Activated T-helper 2 cell treated with anti-CD3 and anti-CD28 coated beads, Interferon-gamma antibody, Interleukin-2, Interleukin-4, amounts not matched to agents 10 μg/mL and 5 μg/mL and 100 μg/mL, durations not matched to agents 14 hours and 24 hours and 36 hours (primary cell): ENCODE results near the gene MED15. TPM values are rescaled to one million over a fixed set of nuclear protein-coding genes. Genes with fewer than 3 reads are reported as not detected.
"Not testable (repeated sequence)": the region's sequence is repeated elsewhere in the genome, so short reads cannot be mapped to it uniquely, and the experiment has no call there.

ENCODE experiments used
- DNase-seq: peaks from one replicate; pipeline ENCODE4 v3.0.0; 2021; ENCODE audit warnings: low spot score
- H3K27ac Mint-ChIP-seq: one replicate; pipeline ENCODE4 v1.8.0; 2021; ENCODE audit warnings: mixed read lengths
- H3K27me3 Mint-ChIP-seq: one replicate; pipeline ENCODE4 v1.8.0; 2021; ENCODE audit warnings: low read depth, mixed read lengths
- H3K36me3 Mint-ChIP-seq: one replicate; pipeline ENCODE4 v1.8.0; 2021; ENCODE audit warnings: low read depth, mixed read lengths
- H3K4me1 Mint-ChIP-seq: one replicate; pipeline ENCODE4 v1.8.0; 2021; ENCODE audit warnings: low read depth, mixed read lengths
- H3K4me3 Mint-ChIP-seq: one replicate; pipeline ENCODE4 v1.8.0; 2021; ENCODE audit warnings: low read depth, mild to moderate bottlenecking, moderate library complexity, mixed read lengths
- H3K9me3 Mint-ChIP-seq: one replicate; pipeline ENCODE4 v1.8.0; 2021; ENCODE audit warnings: mixed read lengths
- intact Hi-C: fragments of 100-400 bp; cut with micrococcal nuclease; formaldehyde crosslinking; loops from one replicate; pipeline ENCODE4 v1.15.1; 2023
- total RNA-seq: library from RNA; stranded (reverse); gene quantifications from 2 replicates; pipeline ENCODE4 v1.2.3, GENCODE V29; 2022

MED15 gene
- total RNA-seq, 1 donor from 2014 or later = 123 TPM

- H3K27ac Mint-ChIP-seq = no peak overlapping the region
Measured at GRCh38 chr22:20585639-20586402, 78.4 kb downstream of the MED15 start.

DNA sequence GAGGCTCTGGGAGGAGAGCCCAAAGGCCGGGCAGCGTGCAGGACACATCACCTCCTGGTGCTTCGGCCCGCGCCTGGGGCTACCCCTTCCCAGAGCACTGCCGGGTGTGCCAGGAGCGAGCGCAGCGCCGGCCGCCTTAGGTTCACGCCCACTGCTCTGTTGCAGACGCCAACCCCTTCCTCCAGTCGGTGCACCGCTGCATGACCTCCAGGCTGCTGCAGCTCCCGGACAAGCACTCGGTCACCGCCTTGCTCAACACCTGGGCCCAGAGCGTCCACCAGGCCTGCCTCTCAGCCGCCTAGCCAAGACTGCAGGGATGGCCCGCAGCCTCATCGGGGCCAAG lies 79.0 kb downstream of the MED15 start:
- peaks cover 32% of the 10 kb centered on the region for H3K36me3 Mint-ChIP-seq

More at GRCh38 chr22:20585639-20586402, 78.4 kb downstream of the MED15 start:
- Mint-ChIP-seq H3K36me3 (peaks cover 33% of the 10 kb centered on the region), H3K9me3 (no peaks in the 10 kb centered on the region), H3K4me3 (no peak overlapping the region), H3K4me1 (no peaks in the 10 kb centered on the region), H3K27me3 (no peaks in the 10 kb centered on the region)
- intact Hi-C loops = no loop called here
- DNase-seq = no peak

DNA sequence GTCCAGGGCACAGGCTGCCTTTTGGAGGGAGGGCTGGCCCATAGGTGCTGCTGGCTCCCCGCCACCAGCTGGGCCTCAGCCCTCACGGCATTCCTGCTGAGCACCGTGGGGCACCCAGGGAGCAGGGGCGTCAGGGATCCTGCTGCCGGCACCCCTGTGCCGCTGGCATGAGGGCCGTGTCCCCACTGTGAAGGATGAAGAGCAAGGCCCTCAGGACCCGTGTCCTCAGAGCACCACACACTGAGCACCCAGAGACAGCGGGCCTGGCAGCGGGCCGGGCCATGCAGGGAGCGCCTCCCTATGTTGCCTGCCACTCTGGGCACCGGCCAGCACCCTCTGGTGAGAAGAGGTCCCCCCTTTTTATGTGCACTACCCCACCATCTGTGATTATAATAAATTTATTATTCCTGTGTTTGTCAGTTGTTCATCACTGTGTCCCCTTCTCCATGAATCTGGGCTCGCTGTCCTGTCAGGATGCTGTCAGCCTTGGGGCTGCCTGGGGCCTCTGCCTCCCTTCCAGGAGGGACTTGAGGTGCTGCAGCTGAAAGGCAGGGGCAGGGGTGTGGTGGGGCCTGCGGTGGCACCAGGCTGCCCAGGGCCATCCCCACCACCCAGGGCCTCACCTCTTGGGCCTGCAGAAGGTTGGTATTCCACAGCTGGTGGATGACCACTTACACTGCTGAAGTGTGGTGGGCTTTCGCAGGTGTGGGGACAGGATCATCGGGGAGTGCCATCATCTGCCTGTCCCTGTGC lies 80.0 kb downstream of the MED15 start:
- no peak overlapping the region for H3K4me3 Mint-ChIP-seq
- peaks cover 32% of the 10 kb centered on the region for H3K36me3 Mint-ChIP-seq
- H3K27me3 Mint-ChIP-seq = no peaks in the 10 kb centered on the region
- H3K4me1 Mint-ChIP-seq = no peaks in the 10 kb centered on the region
- no peak overlapping the region for H3K27ac Mint-ChIP-seq
- intact Hi-C loops = no loop called here
- DNase-seq = no peak
- no peaks in the 10 kb centered on the region for H3K9me3 Mint-ChIP-seq

More for the DNA sequence above, 79.0 kb downstream of the MED15 start:
- Mint-ChIP-seq H3K27ac (no peak overlapping the region), H3K4me3 (no peak overlapping the region), H3K4me1 (no peaks in the 10 kb centered on the region), H3K9me3 (no peaks in the 10 kb centered on the region), H3K27me3 (no peaks in the 10 kb centered on the region)
- no peak for DNase-seq
- intact Hi-C loops = no loop called here

DNA sequence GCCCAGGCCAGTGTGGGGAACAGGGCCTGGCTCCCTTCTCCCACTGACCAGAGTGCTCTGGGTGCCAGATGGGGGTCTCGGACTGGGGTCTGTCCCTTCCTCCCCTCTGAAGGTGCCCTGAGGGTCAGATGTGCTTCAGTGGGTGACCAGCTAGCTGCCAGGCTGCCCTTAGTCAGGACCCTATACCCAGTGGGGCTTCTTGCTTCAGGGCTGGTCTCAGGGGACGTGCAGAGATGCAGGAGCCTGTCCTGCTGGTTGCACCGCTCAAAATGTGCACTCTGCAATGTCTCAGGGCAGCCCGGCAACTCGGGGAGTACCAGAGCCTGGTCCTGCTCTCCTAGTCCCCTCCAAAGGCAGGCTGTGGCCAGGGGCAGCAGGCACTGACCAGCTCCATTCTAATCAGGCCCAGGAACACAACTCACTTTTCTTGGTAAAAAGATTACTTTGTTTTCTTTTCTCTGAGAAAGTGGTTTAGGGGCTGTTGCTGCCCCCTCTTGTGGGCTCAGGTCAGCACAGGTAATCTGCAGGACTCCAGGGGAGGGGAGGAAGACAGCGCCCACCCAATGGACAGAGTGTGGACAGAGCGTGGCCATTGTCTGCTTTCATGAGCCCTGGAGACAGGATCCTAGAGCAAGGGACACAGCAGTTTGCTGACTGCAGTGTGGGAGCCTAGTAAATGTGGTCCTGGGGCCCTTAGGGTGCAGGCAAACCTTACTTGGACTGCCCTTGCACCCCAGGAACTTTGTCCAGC lies 80.9 kb downstream of the MED15 start:
- no peak overlapping the region for H3K27ac Mint-ChIP-seq
- H3K9me3 Mint-ChIP-seq = no peaks in the 10 kb centered on the region
- H3K4me3 Mint-ChIP-seq = no peak overlapping the region
- no peaks in the 10 kb centered on the region for H3K27me3 Mint-ChIP-seq
- no peak for DNase-seq
- intact Hi-C loops = no loop called here
- no peaks in the 10 kb centered on the region for H3K4me1 Mint-ChIP-seq
- H3K36me3 Mint-ChIP-seq = peaks cover 26% of the 10 kb centered on the region

GRCh38 chr22:20588843-20589581 lies 81.6 kb downstream of the MED15 start:
- Mint-ChIP-seq H3K27me3 (no peaks in the 10 kb centered on the region), H3K27ac (no peak overlapping the region), H3K9me3 (no peaks in the 10 kb centered on the region), H3K36me3 (peaks cover 21% of the 10 kb centered on the region), H3K4me3 (no peak overlapping the region), H3K4me1 (no peaks in the 10 kb centered on the region)
- no peak for DNase-seq
- intact Hi-C loops = no loop called here

- H3K4me3 Mint-ChIP-seq = no peak overlapping the region
- no peak for DNase-seq
- H3K27ac Mint-ChIP-seq = no peak overlapping the region
- no peaks in the 10 kb centered on the region for H3K4me1 Mint-ChIP-seq
- H3K27me3 Mint-ChIP-seq = no peaks in the 10 kb centered on the region
- peaks cover 16% of the 10 kb centered on the region for H3K36me3 Mint-ChIP-seq
- no peaks in the 10 kb centered on the region for H3K9me3 Mint-ChIP-seq
- intact Hi-C loops = no loop called here
Measured at GRCh38 chr22:20589614-20590476, 82.4 kb downstream of the MED15 start.

- H3K36me3 Mint-ChIP-seq = peaks cover 9% of the 10 kb centered on the region
- no peak overlapping the region for H3K4me3 Mint-ChIP-seq
- intact Hi-C loops = no loop called here
- DNase-seq = no peak
- H3K4me1 Mint-ChIP-seq = no peaks in the 10 kb centered on the region
- H3K9me3 Mint-ChIP-seq = no peaks in the 10 kb centered on the region
- H3K27me3 Mint-ChIP-seq = no peaks in the 10 kb centered on the region
- no peak overlapping the region for H3K27ac Mint-ChIP-seq
Measured at GRCh38 chr22:20590477-20591294, 83.3 kb downstream of the MED15 start.

GRCh38 chr22:20591295-20591645 lies 83.9 kb downstream of the MED15 start:
- Mint-ChIP-seq H3K4me1 (no peaks in the 10 kb centered on the region), H3K36me3 (peaks cover 9% of the 10 kb centered on the region), H3K9me3 (no peaks in the 10 kb centered on the region), H3K4me3 (no peak overlapping the region), H3K27me3 (no peaks in the 10 kb centered on the region), H3K27ac (no peak overlapping the region)
- no peak for DNase-seq
- intact Hi-C loops = no loop called here

- DNase-seq = no peak
- Mint-ChIP-seq H3K4me1 (no peaks in the 10 kb centered on the region), H3K27ac (no peak overlapping the region), H3K4me3 (no peak overlapping the region), H3K27me3 (no peaks in the 10 kb centered on the region), H3K36me3 (peaks cover 4% of the 10 kb centered on the region), H3K9me3 (no peaks in the 10 kb centered on the region)
- intact Hi-C loops = no loop called here
Measured at GRCh38 chr22:20591660-20592310, 84.4 kb downstream of the MED15 start.

DNA sequence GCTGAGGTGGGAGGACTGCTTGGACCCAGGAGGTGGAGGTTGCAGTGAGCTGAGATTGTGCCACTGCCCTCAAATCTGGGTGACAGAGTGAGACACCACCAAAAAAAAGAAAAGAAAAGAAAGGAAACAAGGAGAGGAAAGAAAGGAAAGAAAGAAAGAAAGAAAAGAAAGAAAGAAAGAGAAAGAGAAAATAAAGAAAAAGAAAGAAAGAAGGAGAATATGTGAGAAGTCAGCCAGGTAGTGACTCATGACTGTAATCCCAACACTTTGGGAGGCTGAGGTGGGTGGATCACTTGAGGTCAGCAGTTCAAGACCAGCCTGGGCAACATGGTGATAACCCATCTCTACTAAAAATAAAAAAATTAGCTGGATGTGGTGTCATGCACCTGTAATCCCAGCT lies 86.6 kb downstream of the MED15 start:
- H3K27me3 Mint-ChIP-seq, intact Hi-C loops, H3K9me3 Mint-ChIP-seq, DNase-seq, H3K27ac Mint-ChIP-seq, H3K4me1 Mint-ChIP-seq, H3K4me3 Mint-ChIP-seq, H3K36me3 Mint-ChIP-seq: not testable (repeated sequence)

DNA sequence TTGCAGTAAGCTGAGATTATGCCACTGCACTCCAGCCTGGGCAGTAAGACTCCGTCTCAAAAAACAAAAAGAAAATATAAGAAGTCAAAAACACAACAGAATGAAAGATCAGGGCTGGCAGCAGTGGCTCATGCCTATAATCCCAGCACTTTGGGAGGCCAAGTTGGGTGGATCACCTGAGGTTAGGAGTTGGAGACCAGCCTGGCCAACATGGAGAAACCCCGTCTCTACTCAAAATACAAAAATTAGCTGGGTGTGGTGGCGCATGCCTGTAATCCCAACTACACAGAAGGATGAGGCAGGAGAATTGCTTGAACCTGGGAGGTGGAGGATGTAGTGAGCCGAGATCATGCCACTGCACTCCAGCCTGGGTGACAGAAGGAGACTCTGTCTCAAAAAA lies 87.1 kb downstream of the MED15 start:
- H3K9me3 Mint-ChIP-seq, H3K4me1 Mint-ChIP-seq, intact Hi-C loops, H3K27me3 Mint-ChIP-seq, H3K27ac Mint-ChIP-seq, H3K36me3 Mint-ChIP-seq, H3K4me3 Mint-ChIP-seq, DNase-seq: not testable (repeated sequence)
